NCI-H345 treated with DMSO at 0.1 percent for 48 hours (cell line): ENCODE results near the gene C1QTNF1.
"Not testable (repeated sequence)": the region's sequence is repeated elsewhere in the genome, so short reads cannot be mapped to it uniquely, and the experiment has no call there.

Experiments
- DNase-seq: peaks from one replicate; lab custom pipeline; 2025; ENCODE audit not compliant: unreplicated experiment; lab: John Stamatoyannopoulos, UW

C1QTNF1 gene

GRCh38 chr17:79022507-79022991 lies 1.4 kb upstream of the C1QTNF1 start:
- no peak for DNase-seq

DNA sequence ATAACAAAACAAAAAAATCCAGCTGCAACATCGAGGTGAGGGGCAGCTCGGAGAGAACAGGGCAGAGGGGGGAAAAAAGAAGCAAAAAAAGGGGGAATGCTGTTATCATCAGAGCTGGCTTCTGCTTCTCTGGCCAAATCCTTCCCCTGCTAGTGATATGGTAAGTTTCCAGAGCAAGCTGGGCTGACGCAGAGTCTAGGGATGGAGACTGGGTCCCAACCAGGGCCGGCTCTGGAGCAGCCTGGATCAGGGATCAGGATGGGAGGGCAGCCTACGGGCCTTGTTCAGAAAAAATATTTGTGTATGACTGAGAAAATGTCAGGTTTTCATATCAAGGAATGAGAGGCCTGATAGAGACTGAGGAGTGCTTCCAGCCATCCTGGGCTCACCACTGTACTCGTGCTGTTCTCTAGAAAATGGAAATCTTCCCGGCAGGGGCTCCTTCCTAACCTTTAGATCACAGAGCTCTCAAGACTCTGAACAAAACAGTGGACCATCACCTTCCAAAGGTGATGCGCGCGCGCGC lies 726 bp upstream of the C1QTNF1 start:
- DNase-seq, result no peak

- no peak for DNase-seq
Observed at GRCh38 chr17:79024901-79025737, 1.1 kb downstream of the C1QTNF1 start.

GRCh38 chr17:79026376-79027273 lies 2.7 kb downstream of the C1QTNF1 start:
- DNase-seq, result no peak

- DNase-seq, result no peak
Observed at GRCh38 chr17:79027274-79027924, 3.4 kb downstream of the C1QTNF1 start.

GRCh38 chr17:79027925-79028491 lies 4.0 kb downstream of the C1QTNF1 start:
- no peak for DNase-seq

GRCh38 chr17:79028496-79029326 lies 4.7 kb downstream of the C1QTNF1 start:
- DNase-seq, result no peak

- DNase-seq, result no peak
Observed at GRCh38 chr17:79029327-79030009, 5.5 kb downstream of the C1QTNF1 start.

- not testable (repeated sequence) for DNase-seq
Observed at GRCh38 chr17:79030636-79031035, 6.7 kb downstream of the C1QTNF1 start.

DNA sequence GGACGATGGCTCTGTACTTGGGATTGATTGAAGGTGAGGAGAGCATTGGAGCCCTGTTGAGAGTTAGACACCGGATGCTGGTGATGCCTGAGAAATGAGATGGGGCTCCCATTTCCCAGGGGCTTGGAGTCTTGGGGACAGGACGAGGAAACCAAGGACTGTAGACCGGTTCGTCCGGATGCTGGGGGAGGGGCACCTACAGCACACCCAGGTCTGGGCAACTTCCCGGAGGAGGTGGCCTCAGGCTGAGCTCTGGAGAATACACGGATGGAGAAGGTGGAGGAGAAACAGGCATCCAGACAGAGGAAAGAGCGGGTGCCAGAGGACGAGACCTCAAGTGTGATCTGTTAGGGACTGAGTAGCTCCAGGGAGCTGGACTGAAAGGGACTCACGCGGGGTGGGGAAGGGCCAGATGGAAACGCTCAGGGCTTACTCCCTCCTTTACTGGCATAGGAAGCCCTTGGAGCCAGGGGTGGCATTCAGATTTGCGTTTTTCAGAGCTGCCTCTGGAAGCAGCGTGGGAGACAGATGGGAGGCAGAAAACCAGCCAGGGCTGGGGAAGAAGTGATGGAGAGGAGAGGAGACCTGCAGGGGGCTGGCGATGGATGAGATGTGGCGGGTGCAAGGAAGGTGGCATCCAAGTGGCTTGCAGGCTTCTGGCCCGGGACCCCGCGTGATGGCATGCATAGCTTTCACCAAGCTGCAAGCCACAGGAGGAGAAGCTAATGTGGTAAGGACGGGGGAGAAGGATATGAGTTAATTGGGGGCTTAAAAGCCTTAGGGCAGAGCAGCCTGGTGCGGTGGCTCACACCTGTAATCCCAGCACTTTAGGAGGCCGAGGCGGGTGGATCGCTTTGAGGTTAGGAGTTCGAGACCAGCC lies 8.3 kb downstream of the C1QTNF1 start:
- DNase-seq, result no peak

- DNase-seq, result no peak
Observed at GRCh38 chr17:79033046-79033616, 9.2 kb downstream of the C1QTNF1 start.

GRCh38 chr17:79033741-79034501 lies 10.0 kb downstream of the C1QTNF1 start:
- DNase-seq, result peak; percentile 83

DNA sequence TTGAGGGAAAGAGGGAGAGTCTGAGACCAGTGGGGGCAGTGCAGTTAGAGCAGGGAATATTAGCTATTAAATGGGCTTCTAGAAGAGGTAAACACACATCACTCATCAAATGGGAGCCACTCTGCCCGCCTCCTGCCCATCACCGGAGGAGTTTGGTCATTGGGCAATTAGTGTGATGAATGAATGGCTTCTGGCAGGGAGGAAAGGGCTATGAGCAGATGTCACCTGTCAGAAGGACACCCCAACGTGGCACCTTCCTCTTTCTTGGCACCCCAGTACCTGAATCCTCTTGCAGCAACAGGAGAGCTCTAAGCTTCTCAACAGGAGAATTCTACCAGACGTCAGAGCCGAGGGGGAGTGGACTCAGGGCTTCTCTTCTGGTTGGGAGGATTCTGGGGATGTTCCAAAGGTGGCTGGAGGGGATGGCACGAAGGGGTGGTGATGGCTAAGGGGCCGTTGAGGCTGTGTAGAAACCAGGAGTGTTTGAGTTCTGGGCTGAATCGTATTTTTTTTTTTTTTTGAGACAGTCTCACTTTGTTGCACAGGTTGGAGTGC lies 11.0 kb downstream of the C1QTNF1 start:
- DNase-seq, result no peak

DNA sequence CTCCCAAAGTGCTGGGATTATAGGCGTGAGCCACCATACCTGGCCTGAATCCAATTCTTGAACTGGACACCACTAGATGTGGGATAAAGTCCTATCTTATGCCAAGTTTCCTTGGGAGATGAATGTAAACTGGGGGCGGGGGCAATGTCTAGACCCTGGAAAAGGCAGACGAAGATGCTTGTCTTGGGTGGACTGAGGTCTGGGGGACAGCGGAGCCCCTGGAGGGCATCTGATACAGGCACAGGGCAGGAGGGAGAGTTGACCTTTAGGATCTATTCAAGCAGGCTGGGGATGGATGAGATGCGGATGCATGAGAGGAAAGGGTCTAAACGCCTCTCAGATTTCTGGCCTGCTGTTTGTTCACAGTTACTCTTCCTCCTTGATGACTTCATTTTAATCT lies 11.7 kb downstream of the C1QTNF1 start:
- DNase-seq, result no peak

DNA sequence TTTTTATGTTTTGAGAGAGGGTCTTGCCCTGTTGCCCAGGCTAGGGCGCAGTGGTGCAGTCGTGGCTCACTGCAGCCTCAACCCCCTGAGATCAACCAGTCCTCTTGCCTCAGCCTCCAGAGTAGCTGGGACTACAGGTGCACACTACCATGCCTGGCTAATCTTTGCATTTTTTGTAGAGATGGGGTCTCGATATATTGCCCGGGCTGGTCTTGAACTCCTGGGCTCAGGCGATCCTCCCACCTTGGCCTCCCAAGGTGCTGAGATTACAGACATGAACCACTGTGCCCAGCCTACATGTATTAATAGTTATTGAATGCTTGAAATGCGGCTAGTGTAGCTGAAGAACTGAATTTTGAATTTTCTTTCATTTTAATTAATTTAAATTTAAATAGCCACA lies 12.2 kb downstream of the C1QTNF1 start:
- DNase-seq, result no peak

- no peak for DNase-seq
Observed at GRCh38 chr17:79036596-79036995, 12.6 kb downstream of the C1QTNF1 start.

DNA sequence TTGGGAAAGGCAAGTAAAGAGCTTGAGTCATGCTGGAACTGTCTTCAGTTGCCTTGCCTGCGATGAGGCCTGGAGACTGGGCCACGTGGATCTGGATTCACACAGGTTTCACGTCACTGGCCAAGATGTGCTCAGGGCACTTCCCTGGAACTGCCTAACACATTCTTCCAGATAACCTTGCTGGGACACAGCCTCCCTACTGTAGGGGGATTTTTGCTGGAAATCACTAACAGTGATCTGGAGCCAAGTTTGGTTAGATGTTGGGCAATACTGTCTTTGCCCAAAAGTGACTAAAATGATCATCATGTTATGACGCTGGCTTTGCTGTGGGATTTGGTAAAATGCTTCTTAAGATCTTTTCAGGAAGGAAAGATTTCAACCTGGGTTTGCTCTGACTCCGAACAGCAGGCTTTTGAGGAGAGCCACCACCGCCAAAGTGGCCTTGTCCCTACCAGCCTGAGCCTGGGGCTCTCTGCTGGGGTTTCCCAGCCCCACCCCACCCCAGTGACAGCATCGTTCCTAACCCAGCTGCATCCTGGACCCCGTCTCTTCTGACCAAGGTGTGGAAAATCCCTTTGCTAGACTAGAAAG lies 14.7 kb downstream of the C1QTNF1 start:
- DNase-seq, result no peak
